Adrenal gland (tissue), 5 donors: ENCODE results near the gene UBQLN4.

Experiments used
- POLR2A ChIP-seq, 2 donors: fragments of 450-650 bp; IDR thresholded peaks; one replicate each; pipeline ENCODE4 v1.6.1; 2017; ENCODE audit warnings: antibody characterized with exemption in 2 of 2, mild to moderate bottlenecking in 2 of 2, moderate library complexity in 1 of 2
- TF ChIP-seq, protein P1 (sequence below), 6 experiments: fragments of 450-650 bp in 4 of 6; fragments of 200-600 bp in 2 of 6; sonication (generic) in 1 of 6; IDR thresholded peaks; 1 replicate in 5 of 6; 2 replicates in 1 of 6; pipeline versions ENCODE4 v1.5.1 to v1.8.0; 2016 to 2021; ENCODE audit warnings: antibody characterized with exemption in 6 of 6, mild to moderate bottlenecking in 2 of 6, moderate library complexity in 1 of 6
- donor health status: DM: no; HTN: no; CAD: no.

DNA sequence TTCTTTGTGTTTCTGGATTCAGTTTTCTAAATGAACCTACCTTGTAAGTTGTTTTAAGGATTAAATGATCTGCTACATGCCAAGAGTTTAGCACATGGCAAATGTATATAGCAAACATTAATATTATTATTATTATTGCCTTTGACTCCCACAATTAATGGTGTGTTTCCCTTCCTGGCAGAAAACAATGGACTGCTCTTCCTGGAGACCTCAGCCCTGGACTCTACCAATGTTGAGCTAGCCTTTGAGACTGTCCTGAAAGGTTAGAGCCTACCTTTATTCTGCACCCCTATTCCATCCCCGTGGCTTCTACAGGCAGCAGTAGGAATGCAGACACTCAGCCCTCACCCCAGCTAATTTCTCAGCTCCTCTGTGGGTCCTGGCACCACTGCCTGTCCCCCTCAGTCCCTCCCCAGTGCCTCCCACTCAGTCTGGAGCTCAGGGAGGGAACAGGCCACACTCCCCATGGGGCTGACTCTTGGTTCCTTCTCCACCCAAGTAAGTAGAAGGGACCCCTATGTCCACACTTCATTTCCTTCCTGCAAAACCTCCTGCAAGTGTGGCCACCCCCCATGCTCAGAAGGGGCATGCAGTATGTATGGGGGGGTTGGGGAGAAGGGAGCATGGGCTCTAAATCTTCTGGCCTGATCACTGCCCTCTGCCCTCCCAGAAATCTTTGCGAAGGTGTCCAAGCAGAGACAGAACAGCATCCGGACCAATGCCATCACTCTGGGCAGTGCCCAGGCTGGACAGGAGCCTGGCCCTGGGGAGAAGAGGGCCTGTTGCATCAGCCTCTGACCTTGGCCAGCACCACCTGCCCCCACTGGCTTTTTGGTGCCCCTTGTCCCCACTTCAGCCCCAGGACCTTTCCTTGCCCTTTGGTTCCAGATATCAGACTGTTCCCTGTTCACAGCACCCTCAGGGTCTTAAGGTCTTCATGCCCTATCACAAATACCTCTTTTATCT, 16.2 kb upstream of the UBQLN4 start:
- TF ChIP-seq, protein P1, sequence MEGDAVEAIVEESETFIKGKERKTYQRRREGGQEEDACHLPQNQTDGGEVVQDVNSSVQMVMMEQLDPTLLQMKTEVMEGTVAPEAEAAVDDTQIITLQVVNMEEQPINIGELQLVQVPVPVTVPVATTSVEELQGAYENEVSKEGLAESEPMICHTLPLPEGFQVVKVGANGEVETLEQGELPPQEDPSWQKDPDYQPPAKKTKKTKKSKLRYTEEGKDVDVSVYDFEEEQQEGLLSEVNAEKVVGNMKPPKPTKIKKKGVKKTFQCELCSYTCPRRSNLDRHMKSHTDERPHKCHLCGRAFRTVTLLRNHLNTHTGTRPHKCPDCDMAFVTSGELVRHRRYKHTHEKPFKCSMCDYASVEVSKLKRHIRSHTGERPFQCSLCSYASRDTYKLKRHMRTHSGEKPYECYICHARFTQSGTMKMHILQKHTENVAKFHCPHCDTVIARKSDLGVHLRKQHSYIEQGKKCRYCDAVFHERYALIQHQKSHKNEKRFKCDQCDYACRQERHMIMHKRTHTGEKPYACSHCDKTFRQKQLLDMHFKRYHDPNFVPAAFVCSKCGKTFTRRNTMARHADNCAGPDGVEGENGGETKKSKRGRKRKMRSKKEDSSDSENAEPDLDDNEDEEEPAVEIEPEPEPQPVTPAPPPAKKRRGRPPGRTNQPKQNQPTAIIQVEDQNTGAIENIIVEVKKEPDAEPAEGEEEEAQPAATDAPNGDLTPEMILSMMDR (IDR thresholded peaks at IDR 0.05), result no peak
- TF ChIP-seq POLR2A (IDR thresholded peaks at IDR 0.05), result no peak
